ENCODE data around the gene ADGRL3.

ADGRL3 gene

DNA sequence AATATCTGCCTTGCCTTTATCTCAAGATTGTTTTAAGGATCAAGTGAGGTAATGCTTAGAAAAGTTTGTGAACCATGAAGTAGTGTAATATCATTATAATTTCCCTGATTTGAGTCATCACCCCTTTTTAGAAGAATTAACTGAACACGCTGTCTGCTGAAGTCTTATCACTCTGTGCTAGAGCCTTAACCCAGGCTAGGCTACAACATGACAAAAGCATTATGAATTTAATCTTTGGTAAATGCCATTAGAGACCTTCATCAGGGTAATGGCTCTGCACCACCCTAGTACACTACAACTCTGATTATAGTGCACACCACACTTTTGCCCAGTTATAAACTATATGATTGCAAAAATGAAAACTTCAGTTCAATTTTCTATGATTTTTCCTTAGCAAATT is 118.3 kb downstream of the ADGRL3 start:
- no peak for DNase-seq (ENCODE audit: low read depth)
- TF ChIP-seq, protein P1, sequence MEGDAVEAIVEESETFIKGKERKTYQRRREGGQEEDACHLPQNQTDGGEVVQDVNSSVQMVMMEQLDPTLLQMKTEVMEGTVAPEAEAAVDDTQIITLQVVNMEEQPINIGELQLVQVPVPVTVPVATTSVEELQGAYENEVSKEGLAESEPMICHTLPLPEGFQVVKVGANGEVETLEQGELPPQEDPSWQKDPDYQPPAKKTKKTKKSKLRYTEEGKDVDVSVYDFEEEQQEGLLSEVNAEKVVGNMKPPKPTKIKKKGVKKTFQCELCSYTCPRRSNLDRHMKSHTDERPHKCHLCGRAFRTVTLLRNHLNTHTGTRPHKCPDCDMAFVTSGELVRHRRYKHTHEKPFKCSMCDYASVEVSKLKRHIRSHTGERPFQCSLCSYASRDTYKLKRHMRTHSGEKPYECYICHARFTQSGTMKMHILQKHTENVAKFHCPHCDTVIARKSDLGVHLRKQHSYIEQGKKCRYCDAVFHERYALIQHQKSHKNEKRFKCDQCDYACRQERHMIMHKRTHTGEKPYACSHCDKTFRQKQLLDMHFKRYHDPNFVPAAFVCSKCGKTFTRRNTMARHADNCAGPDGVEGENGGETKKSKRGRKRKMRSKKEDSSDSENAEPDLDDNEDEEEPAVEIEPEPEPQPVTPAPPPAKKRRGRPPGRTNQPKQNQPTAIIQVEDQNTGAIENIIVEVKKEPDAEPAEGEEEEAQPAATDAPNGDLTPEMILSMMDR (IDR thresholded peaks at IDR 0.05; ENCODE audit: low read depth, low read length, missing control alignments), result no peak
- no peak overlapping the region for H3K4me3 ChIP-seq (ENCODE audit: low read depth, low read length)
- in situ Hi-C loops (cut with HindIII; ENCODE audit: low sequenced_read_pairs), result no loop called here

DNA sequence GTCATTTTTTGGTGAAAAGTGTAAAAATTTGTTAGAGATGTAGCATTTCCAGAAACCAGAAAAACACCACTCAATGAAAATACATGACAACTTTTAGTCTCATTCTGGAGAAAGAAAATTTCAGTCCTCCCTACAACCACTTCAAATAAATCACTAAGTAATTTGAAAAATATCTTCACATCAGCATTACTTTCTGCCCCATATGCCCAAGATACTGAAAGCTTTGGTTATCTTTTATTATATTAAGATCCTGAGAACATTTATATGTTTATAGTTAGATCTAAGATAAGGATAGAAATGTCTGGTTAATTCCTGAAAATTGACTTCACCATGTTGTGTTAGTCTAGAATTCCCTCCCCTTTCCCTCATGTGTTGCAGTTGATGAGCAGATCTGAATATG is 119.0 kb downstream of the ADGRL3 start:
- DNase-seq (ENCODE audit: low read depth), result no peak
- TF ChIP-seq, protein P1 (IDR thresholded peaks at IDR 0.05; ENCODE audit: low read depth, low read length, missing control alignments), result no peak
- H3K4me3 ChIP-seq (ENCODE audit: low read depth, low read length), result no peak overlapping the region
- in situ Hi-C loops (cut with HindIII; ENCODE audit: low sequenced_read_pairs), result no loop called here

DNA sequence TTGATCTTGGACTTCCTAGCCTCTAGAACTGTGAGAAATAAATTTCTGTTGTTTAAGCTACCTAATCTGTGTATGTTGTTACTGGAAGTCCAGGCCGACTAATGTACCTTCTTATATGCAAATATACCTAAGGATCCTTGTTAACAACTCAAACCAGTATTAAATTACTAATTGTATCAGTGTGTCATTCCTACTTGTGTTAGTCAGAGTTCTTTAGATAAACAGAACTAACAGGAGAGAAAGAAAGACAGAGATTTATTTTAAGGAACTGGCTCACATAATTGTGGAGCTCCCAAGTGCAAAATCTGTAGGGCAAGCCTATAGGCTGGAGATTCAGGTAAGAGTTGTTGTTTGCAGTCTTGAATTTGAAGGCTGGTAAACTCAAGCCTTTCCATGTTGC is 120.0 kb downstream of the ADGRL3 start:
- no peak for DNase-seq (ENCODE audit: low read depth)
- TF ChIP-seq, protein P1 (IDR thresholded peaks at IDR 0.05; ENCODE audit: low read depth, low read length, missing control alignments), result no peak
- no peak overlapping the region for H3K4me3 ChIP-seq (ENCODE audit: low read depth, low read length)
- in situ Hi-C loops (cut with HindIII; ENCODE audit: low sequenced_read_pairs), result no loop called here

DNA sequence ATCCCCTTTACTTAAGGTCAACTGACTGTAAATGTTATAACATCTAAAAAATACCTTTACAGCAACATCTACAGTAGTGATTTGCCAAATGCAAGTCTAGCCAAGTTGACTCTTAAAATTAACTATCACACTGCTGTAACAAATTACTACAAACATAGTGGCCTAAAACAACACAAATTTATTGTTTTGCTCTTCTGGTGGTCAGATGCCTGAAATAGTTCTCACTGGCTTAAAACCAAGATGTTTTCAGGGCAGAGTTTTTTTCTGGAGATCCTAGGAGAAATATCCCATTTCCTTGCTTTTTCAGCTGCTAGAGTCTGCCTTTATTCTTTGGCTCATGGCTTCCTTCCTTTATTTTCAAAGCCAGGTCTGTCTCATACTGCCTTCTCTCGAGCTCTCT is 120.5 kb downstream of the ADGRL3 start:
- H3K4me3 ChIP-seq (ENCODE audit: low read depth, low read length), result no peak overlapping the region
- TF ChIP-seq, protein P1 (IDR thresholded peaks at IDR 0.05; ENCODE audit: low read depth, low read length, missing control alignments), result no peak
- in situ Hi-C loops (cut with HindIII; ENCODE audit: low sequenced_read_pairs), result no loop called here
- peak; percentile 29 for DNase-seq (ENCODE audit: low read depth)

DNA sequence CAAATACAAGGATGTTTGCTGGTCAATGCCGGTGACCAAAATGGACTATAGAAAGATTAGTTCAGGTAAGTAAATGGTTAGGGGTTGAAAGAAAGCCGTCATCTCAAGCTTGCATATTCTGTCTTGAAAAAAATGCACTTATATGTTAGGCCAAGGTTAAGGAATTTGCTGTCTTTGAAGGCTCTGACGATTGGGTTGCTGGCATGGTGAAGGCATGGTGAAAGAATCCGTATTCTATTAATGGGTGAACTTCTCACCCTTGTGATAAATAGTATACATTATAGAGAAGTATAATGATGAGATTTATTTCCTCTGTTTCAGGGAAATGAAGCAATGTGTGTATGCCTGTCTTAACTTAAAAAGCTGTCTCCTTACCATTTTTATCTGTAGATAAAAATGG is 132.6 kb downstream of the ADGRL3 start:
- no peak overlapping the region for H3K4me3 ChIP-seq (ENCODE audit: low read depth, low read length)
- no peak for DNase-seq (ENCODE audit: low read depth)
- TF ChIP-seq, protein P1 (IDR thresholded peaks at IDR 0.05; ENCODE audit: low read depth, low read length, missing control alignments), result no peak
- in situ Hi-C loops (cut with HindIII; ENCODE audit: low sequenced_read_pairs), result no loop called here

DNA sequence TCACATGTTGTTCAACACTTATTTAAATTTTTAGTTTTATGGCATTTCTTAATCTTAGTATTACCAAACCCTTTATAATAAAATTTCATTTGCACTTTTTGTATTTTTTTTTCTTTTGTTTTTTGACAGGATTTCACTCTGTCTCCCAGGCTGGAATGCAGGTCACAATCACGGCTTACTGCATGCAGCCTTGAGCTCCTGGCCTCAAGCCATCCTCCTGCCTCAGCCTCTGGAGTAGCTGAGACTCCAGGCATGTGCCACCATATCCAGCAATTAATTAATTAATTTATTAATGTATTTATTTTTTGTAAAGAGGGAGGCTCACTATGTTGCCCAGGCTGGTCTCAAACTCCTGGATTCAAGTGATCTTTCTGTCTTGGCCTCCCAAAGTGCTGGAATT is 133.4 kb downstream of the ADGRL3 start:
- no peak for DNase-seq (ENCODE audit: low read depth)

More for the DNA sequence above, 133.4 kb downstream of the ADGRL3 start:
- H3K4me3 ChIP-seq (ENCODE audit: low read depth, low read length), result no peak overlapping the region
- TF ChIP-seq, protein P1 (IDR thresholded peaks at IDR 0.05; ENCODE audit: low read depth, low read length, missing control alignments), result no peak
- in situ Hi-C loops (cut with HindIII; ENCODE audit: low sequenced_read_pairs), result no loop called here
